IPS-18a (cell line): ENCODE measurements around the gene MRPS35.

Experiments
- H3K27ac ChIP-seq: one replicate; pipeline ENCODE4 v1.5.1; 2013; ENCODE audit warnings: low read length
- H3K27me3 ChIP-seq: one replicate; pipeline ENCODE4 v1.6.1; 2013; ENCODE audit warnings: mild to moderate bottlenecking, low read length; ENCODE audit not compliant: control insufficient read depth, insufficient read depth
- H3K36me3 ChIP-seq: one replicate; pipeline ENCODE4 v1.6.1; 2013; ENCODE audit warnings: low read depth, low read length; ENCODE audit not compliant: control insufficient read depth
- H3K4me1 ChIP-seq: one replicate; pipeline ENCODE4 v1.6.1; 2013; ENCODE audit warnings: low read depth, low read length; ENCODE audit not compliant: control insufficient read depth
- H3K4me3 ChIP-seq: one replicate; pipeline ENCODE4 v1.5.1; 2013; ENCODE audit warnings: low read length
- H3K9ac ChIP-seq: one replicate; pipeline ENCODE4 v1.6.1; 2013; ENCODE audit warnings: mild to moderate bottlenecking, low read length, moderate library complexity
- H3K9me3 ChIP-seq: one replicate; pipeline ENCODE4 v1.6.1; 2013; ENCODE audit warnings: low read depth, low read length; ENCODE audit not compliant: control insufficient read depth

The MRPS35 gene

GRCh38 chr12:27747111-27747820, 36.6 kb downstream of the MRPS35 start:
- no peaks in the 10 kb centered on the region for H3K4me1 ChIP-seq
- no peak overlapping the region for H3K27ac ChIP-seq
- H3K9ac ChIP-seq: no peak overlapping the region
- H3K27me3 ChIP-seq: no peaks in the 10 kb centered on the region
- no peaks in the 10 kb centered on the region for H3K36me3 ChIP-seq
- H3K4me3 ChIP-seq: no peak overlapping the region
- no peaks in the 10 kb centered on the region for H3K9me3 ChIP-seq

- H3K27ac ChIP-seq: no peak overlapping the region
Measured at GRCh38 chr12:27751386-27752047, 40.9 kb downstream of the MRPS35 start.

GRCh38 chr12:27754795-27755194, 44.2 kb downstream of the MRPS35 start:
- peaks cover 17% of the 10 kb centered on the region for H3K36me3 ChIP-seq

More at GRCh38 chr12:27751386-27752047, 40.9 kb downstream of the MRPS35 start:
- Histone ChIP-seq H3K4me3 (no peak overlapping the region), H3K36me3 (peaks cover 12% of the 10 kb centered on the region), H3K4me1 (no peaks in the 10 kb centered on the region), H3K9me3 (no peaks in the 10 kb centered on the region), H3K27me3 (no peaks in the 10 kb centered on the region), H3K9ac (no peak overlapping the region)

GRCh38 chr12:27756670-27757195, 46.1 kb downstream of the MRPS35 start:
- Histone ChIP-seq H3K9ac (no peak overlapping the region), H3K4me3 (no peak overlapping the region), H3K9me3 (no peaks in the 10 kb centered on the region), H3K27me3 (no peaks in the 10 kb centered on the region), H3K36me3 (peaks cover 17% of the 10 kb centered on the region), H3K27ac (no peak overlapping the region), H3K4me1 (no peaks in the 10 kb centered on the region)

More at GRCh38 chr12:27754795-27755194, 44.2 kb downstream of the MRPS35 start:
- Histone ChIP-seq H3K4me1 (no peaks in the 10 kb centered on the region), H3K27me3 (no peaks in the 10 kb centered on the region), H3K9me3 (no peaks in the 10 kb centered on the region), H3K9ac (no peak overlapping the region), H3K4me3 (no peak overlapping the region), H3K27ac (no peak overlapping the region)

- Histone ChIP-seq H3K9me3 (no peaks in the 10 kb centered on the region), H3K27ac (no peak overlapping the region), H3K4me1 (no peaks in the 10 kb centered on the region), H3K36me3 (no peaks in the 10 kb centered on the region), H3K4me3 (no peak overlapping the region), H3K27me3 (no peaks in the 10 kb centered on the region), H3K9ac (no peak overlapping the region)
Measured at GRCh38 chr12:27762757-27763156, 52.1 kb downstream of the MRPS35 start.

- Histone ChIP-seq H3K4me3 (no peak overlapping the region), H3K27ac (no peak overlapping the region)
Measured at GRCh38 chr12:27766587-27766986, 56.0 kb downstream of the MRPS35 start.

GRCh38 chr12:27769142-27769673, 58.6 kb downstream of the MRPS35 start:
- no peaks in the 10 kb centered on the region for H3K9me3 ChIP-seq

More at GRCh38 chr12:27766587-27766986, 56.0 kb downstream of the MRPS35 start:
- no peak overlapping the region for H3K9ac ChIP-seq
- H3K9me3 ChIP-seq: no peaks in the 10 kb centered on the region
- no peaks in the 10 kb centered on the region for H3K27me3 ChIP-seq
- no peaks in the 10 kb centered on the region for H3K36me3 ChIP-seq
- no peaks in the 10 kb centered on the region for H3K4me1 ChIP-seq

GRCh38 chr12:27771481-27772327, 61.1 kb downstream of the MRPS35 start:
- Histone ChIP-seq H3K9me3 (no peaks in the 10 kb centered on the region), H3K4me3 (no peak overlapping the region), H3K27me3 (no peaks in the 10 kb centered on the region), H3K27ac (no peak overlapping the region), H3K4me1 (no peaks in the 10 kb centered on the region), H3K36me3 (no peaks in the 10 kb centered on the region), H3K9ac (no peak overlapping the region)

More at GRCh38 chr12:27769142-27769673, 58.6 kb downstream of the MRPS35 start:
- no peaks in the 10 kb centered on the region for H3K4me1 ChIP-seq
- no peak overlapping the region for H3K9ac ChIP-seq
- H3K27me3 ChIP-seq: no peaks in the 10 kb centered on the region
- no peaks in the 10 kb centered on the region for H3K36me3 ChIP-seq
- H3K4me3 ChIP-seq: no peak overlapping the region
- no peak overlapping the region for H3K27ac ChIP-seq

GRCh38 chr12:27772328-27773049, 61.9 kb downstream of the MRPS35 start:
- H3K36me3 ChIP-seq: no peaks in the 10 kb centered on the region
- no peaks in the 10 kb centered on the region for H3K9me3 ChIP-seq
- no peak overlapping the region for H3K9ac ChIP-seq
- no peak overlapping the region for H3K27ac ChIP-seq
- H3K27me3 ChIP-seq: no peaks in the 10 kb centered on the region
- no peak overlapping the region for H3K4me3 ChIP-seq
- no peaks in the 10 kb centered on the region for H3K4me1 ChIP-seq

GRCh38 chr12:27777141-27777540, 66.5 kb downstream of the MRPS35 start:
- H3K4me3 ChIP-seq: no peak overlapping the region
- no peak overlapping the region for H3K27ac ChIP-seq
- H3K27me3 ChIP-seq: no peaks in the 10 kb centered on the region
- no peak overlapping the region for H3K9ac ChIP-seq
- H3K36me3 ChIP-seq: no peaks in the 10 kb centered on the region
- H3K4me1 ChIP-seq: peaks cover 20% of the 10 kb centered on the region
- no peaks in the 10 kb centered on the region for H3K9me3 ChIP-seq
